Renal pelvis (tissue), 4 donors: Measurements from ENCODE around the gene IMMP2L. TPM values are rescaled to one million over a fixed set of nuclear protein-coding genes. Genes with fewer than 3 reads are reported as not detected.

ENCODE experiments used
- DNase-seq: peaks from one replicate; pipeline ENCODE4 v3.0.0-alpha.2; 2013
- polyA plus RNA-seq, 3 donors: library from polyadenylated mRNA; unstranded; fragments of 120-200 nt; gene quantifications; one replicate each; pipeline ENCODE4 v1.2.1, GENCODE V29; 2013; ENCODE audit not compliant: insufficient read length in 3 of 3

Gene IMMP2L
- polyA plus RNA-seq, 3 donors, result 42.8 to 50.0 (median 43.2) TPM

DNA sequence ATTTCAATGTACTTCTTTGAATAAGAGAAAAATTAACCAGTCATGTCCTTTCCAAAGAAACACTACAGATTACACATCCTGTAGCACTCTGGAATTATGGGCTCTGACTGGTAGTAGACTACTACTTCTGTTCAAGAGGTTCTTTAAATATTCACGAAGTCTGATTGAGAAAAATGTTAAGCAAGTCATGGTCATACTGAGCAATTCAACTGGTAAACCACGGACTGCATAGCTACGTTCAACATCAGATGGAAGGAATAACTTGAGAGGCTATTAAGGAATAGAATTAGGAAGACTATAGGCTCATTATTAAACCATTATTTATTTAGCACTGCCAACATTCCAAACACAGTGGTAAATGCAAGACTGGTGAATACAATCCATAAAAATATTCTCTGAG lies 160.8 kb downstream of the IMMP2L start:
- DNase-seq, result no peak

DNA sequence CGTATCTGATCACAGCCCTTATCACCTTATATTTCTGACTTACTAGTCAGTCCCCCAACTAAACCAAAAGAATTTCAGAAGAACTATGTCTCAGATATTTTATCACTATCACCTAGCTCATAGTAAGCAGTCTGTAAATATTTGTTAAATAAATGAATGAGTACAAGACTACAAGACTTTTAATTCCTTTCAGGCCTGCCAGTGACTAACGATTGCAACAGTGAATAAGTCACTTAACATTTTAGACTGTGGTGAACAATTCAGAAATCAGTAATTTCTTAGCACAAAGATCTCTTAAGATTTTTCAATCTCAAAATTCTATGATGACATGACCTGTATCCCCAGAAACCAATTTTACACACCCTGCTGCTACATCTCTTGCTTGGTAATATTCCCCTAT lies 162.2 kb downstream of the IMMP2L start:
- no peak for DNase-seq

DNA sequence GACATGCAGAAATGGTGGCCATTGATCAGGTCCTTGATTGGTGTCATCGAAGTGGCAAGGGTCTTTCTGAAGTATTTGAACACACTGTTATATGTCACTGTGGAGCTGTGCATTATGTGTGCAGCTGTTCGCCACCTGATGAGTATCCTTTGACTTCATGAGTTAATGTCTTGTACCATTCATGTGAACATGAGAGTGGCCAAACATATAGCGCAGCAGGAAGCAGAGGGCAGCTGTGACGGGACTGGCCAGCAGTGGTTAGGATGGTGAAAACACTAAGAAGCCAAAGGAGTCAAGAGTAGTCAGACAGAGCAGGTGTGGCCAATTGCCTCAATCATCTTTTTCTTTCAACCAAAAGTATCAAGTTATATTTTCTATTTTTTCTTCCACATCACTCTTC lies 167.4 kb downstream of the IMMP2L start:
- DNase-seq, result no peak

DNA sequence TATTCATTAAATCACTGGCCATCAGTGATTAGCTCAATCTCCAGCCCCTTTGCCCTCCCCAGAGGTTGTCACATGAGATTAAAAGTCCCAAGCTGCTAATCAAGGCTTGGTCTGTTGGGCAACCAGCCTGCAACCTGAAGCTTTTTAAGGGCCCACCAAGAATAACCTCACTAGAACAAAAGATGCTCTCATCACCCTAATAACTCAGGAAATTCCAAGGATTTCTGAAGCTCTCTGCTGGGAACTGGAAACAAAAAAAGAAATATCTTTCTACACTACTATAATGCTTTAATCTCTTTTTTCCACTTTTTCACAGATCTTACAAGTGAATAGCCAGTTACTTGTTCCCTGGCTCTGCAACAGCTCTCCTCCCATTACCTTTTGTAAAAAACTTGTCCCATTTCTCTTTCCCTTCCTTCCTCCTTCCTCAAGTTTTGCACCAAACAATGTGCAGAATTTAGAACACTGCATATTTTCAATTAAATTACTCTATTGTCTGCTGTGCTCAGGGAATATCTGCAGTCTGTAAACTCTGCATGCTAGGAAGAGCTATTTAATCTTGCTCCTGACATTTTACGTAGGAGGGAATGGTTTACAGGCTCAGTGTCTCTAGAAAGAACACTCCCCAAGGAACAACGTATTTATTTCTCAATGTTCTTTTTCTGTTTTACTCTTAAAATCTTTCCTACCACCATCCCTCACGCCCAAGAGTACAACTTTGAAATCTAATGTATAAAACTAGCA lies 169.1 kb downstream of the IMMP2L start:
- DNase-seq, result peak; percentile 14

DNA sequence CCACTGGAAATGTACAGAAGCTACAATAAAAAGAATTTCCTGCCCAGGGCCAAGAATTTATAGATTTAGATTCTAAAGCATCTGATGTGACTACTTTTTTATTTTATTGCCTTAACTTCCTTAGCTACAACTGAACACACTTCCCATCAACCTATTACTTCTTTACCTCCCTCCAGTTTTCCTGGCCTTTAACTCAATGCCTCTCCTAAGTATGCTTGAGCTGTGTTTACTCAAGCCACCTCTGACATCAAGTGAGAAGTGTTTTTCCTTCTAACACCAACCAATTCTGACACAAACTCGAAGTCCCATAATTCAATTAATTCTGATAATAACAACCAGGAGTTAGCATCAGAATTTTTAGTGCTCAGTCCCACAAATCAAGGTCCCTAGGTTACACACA lies 170.0 kb downstream of the IMMP2L start:
- DNase-seq, result peak; percentile 15

DNA sequence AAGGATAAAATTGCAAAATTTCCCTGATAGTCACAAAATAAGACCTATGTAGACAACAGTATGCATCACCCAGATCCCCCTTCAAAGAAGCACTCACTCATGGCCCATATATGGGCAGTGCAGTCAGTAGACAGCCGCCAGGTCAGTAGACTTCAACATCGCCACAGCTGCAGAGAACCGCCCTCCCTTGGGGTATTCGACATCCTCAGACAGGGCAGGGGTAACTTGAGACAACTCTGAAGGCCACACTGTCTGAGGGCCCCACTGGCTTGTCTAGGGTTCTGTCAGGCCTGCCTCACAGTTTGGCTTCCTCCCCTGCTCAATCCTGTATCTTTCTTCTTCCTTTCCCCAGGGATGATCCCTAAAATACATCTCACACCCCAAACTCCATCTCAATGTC lies 172.3 kb downstream of the IMMP2L start:
- DNase-seq, result no peak

DNA sequence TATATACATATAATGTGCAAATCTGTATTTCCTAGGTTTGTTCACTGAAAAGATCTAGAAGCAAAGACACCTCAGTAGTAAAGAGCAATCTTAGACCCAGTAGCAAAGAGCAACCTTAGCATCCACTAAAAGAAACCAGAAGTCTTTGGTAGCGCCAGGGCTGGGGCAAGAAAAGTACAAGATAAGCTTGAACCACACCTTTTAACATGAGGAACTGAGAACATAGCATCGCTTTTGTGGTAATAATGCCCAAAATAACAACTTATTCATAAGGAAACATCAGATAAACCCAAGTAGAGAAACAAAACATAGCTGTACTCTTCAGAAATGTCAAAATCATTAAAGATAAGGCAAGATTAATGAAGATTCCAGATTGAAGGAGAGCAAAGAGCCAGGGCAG lies 173.4 kb downstream of the IMMP2L start:
- DNase-seq, result no peak

DNA sequence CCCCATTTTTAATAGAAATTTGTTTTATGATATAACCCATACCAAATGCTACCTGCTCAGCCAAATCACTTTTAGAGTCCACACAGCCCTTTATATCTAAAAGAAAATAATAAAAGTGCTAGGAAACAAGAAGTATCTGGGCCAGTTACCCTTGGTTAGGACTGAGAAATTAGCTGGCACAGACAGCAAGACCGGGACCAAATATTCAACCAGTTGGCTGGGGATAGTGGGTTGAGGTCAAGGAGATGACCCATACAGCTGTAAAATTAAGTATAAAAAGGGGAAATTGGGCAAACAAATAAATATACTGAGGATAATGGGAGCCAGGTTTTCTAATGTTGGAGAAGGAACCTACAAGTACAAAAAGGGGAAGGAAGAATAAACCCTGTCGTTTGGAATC lies 174.3 kb downstream of the IMMP2L start:
- no peak for DNase-seq

DNA sequence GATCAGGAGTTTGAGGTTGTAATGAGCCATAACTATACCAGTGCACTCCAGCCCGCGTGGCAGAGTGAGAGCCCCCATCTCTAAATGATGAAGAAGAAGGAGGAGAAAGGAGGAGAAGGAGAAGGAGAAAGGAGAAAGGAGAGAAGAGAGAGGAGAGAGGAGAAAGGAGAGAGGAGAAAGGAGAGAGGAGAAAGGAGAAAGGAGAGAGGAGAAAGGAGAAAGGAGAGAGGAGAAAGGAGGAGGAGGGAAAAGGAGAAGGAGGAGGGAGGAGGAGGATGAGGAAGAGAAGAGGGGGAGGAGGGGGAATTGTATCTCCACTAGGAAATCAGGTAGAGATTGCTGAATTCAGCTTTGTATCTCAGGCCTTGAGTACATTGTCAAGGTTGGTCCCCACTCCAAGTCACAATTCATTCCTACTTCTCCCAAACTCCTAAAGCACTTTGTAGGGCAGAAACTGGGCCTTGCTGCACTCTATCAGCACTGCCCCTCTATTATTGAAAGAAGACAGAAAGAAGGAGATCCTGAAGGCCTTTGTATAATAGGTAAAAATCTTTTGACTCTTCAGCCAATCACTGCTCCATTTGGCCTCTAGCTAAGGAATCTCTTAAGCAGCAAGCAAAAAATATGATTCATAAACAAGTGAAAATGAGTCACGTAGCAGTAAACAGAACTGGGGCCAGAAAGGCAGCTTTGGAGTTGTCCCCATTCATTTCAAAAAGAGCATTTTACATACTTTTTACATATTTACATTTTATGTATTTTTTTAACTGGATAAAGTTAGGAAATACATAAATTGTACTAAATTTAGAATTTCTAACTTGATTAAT lies 178.0 kb downstream of the IMMP2L start:
- DNase-seq, result no peak

DNA sequence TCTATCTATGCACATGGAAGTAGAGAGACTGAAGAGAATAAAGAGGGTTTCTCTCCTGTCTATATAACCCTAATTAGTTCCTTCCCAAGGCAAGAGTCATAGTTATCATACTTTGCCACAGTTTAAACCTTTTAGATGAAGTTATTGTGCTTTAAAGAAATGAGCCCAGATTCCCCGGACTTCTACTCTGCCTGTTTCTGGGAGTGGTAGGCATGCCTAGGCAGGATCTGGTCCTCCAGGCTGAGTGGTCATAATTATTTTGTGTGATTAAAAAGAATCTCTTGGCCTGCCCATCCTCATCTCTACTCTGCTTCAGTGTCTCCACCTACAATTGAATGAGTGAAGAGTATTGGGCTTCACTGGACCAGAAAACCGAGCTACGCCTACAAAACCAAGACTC lies 179.2 kb downstream of the IMMP2L start:
- DNase-seq, result no peak

DNA sequence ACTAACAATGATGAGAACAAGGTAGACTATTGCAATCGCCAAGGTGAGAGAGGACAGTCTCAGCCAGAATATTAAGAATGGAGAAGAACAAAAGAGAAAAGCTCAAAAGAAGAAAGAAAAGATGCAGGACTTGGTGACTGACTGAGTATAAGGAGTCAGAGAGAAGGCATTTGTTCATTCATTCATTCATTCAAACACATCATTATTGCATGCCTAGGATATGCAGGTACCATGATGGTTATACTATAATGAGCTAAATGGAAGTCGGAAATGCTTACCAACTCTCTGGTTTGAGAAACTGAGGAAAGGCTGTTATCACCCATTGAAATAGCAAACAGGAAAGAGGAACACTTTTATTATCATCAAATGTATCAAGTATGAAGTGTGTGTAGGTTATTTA lies 180.7 kb downstream of the IMMP2L start:
- no peak for DNase-seq

DNA sequence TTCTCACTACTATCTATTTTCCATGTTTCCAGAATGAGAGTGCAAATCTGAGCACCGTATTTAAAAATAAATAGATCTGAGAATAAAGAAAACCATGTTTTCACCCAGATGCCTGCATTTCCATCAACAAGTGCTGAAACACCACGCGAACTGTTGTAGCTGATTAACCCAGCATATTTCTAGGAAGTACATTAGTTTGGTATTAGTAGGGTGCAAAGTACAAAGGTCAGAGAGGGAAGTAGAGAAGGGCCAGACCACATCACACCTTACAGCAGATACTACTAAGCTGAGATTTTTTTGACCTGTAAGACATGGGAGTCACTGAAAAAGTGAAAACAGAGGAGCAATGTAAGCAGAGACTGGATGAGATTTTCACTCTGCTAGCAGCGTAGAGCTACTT lies 181.3 kb downstream of the IMMP2L start:
- DNase-seq, result peak; percentile 12

DNA sequence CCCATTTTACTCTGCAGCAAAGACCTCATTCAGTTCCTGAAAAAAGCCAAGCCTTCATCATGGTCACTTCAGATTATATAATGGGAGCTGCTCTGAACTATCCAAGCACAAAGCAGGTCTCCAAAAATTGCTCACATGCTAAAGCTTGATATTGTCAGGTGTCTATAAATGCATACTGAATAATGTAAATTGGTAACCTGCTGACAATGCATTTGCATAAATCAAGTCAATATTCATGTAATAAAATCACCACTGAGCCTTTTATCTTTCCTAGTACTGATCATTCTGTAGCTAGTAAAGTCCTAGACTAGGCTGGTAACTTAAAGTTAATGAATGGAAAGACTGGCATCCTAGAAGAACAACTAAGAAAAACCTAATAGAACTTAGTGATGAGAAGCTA lies 188.3 kb downstream of the IMMP2L start:
- no peak for DNase-seq

DNA sequence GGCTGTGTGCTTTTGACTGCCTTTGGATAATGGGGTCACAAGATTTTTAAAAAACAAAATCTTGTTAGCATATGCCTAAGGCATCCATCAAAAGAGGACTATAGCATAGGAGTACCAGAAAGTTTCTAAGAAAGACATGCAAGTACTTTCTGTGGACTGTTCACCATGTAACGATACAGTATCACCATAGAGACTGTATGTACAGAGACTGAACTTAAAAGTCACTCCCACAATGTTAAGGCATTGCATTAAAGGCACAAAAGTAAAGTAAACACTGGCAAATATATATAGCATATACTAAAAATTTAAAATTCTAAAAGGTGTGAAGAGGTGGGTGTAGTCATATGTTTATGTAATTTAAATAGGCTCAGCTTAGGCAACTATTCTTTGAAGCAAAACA lies 190.9 kb downstream of the IMMP2L start:
- DNase-seq, result no peak

DNA sequence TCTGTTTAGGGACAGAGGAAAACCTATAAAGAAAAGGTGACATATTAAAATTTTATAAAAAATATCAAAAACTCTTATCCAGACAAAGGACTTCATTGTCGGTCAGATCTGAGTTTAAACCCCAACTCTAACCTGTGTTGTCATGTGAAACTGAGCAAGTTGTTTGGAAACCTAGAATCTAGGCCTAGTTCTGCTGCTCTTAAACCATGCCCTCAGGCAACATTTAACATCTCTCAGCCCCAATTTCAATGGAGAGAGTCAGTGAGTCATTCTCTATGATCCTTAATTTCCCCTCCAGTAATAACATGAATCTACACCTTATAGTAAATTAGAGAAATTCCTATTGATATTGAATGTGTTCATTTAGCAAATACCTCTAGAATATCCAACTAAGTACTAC lies 192.3 kb downstream of the IMMP2L start:
- no peak for DNase-seq

DNA sequence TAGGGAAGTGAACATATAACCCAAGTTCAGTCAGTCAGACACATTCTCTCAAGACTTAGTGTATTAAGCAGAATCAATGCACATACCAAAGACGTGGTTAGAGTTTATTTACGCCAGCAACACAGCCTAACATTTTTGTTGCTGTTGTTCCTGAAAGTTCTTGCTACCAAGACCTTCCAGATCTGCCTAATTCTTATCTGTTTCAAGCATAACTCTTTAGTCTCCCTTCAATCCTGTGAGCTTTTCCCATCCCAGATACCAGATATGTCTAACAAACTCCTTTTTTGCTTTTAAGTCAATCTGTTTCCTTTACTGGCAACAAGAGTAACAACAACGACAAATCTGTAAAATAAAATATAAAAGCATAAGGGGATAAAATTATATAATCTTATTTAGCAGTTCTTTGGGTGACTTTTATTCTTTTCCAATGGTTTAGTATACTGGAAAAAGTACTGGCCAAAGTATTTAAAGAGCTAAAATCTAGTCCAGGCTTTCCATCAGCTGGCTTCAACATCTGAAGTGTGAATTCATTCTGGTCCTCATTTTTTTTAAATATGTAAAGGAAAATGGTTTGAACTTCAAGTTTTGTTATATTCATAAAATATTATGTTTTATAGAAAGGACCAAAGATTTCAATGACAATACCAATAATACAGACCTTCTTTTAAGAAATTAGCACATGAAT lies 193.8 kb downstream of the IMMP2L start:
- DNase-seq, result no peak

DNA sequence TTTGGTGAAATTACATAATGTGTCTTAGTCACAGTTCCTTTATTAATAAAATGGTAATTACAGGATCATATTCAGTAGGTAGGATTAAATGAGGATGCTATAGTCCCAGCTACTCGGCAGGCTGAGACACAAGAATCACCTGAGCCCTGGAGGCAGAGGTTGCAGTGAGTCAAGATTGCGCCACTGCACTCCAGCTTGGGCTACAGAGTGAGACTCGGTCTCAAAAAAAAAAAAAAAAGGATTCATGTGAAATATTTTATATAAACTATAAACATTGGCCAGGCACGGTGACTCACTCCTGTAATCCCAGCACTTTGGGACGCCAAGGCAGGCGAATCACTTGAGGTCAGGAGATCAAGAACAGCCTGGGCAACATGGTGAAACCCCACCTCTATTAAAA lies 197.9 kb downstream of the IMMP2L start:
- DNase-seq, result no peak

DNA sequence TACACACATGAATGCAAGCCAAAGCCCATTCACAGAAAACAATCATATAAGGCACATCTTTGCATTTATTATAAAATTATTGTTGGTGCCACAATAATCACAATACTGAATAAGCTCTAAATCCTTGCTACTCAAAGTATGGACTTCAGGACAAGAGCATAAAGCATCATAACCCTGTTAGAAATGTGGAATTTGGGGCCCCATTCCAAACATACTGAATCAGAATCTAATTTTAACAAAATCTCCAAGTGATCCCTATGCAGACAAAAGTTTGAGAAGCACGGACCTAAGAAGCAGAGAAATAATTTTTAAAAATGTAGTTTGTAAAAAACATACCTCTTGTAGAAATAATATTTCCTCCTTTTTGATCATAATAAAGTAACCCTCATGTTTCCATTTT lies 199.2 kb downstream of the IMMP2L start:
- no peak for DNase-seq

DNA sequence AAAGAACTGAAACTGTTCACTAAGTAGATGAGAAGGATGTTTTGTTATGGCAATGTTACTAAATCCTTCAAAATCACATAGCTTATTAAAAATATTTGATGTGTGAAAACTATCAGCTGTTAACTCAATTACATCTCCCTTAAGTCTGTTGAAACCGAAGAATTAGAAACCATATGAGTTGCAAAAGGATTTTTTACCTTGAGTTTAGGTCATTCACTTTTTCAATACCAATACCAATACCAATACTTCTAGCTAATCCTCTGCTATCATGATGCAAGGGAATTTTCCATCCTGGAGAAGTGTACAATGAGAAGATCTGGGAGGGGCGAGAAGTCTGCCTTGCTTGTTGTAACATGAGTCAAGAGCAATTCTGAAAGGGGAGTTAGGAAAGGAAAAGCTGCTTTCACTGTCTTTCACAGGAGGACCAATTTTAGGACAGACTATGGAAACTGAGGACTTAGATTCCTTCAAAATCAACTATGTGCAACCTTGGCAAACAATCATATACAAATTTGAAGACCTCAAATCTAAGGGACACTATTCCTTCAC lies 199.7 kb downstream of the IMMP2L start:
- no peak for DNase-seq

DNA sequence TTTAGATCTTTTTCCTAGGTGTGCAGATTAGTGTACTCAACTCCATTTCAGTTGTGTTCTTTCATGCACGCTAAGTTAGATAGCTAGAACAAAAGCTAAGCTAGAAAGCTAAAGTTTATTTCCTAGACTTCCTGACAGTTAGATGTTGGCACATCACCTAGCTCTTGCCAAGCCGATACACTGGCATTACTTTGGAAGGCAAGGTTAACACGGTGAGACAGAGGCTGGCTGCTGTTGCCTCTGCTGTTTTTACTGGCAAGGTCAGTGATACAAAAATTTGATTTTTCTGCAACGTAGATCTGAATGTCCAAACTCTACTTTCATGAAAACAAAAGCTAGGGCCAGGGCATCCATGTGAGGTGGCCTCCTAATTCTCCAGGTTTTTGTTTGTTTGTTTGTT lies 203.4 kb downstream of the IMMP2L start:
- DNase-seq, result no peak

DNA sequence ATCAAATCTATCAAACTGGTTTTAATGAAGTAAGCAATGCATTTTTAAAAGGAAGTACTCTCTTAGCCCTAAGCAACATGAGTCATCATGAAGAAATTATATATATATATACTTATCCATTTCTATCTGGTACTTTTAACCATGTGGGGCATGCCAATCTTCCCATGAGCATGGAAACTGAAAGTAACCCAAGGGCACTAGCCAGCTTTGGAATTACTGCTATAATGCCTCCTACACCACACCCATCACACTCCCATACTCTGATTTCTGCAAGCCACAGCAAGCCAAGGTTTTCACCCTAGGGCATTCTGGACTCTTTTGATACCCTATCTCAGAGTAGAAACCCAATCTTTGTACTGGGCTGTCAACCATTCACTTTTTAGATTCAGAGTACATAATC lies 204.6 kb downstream of the IMMP2L start:
- no peak for DNase-seq

DNA sequence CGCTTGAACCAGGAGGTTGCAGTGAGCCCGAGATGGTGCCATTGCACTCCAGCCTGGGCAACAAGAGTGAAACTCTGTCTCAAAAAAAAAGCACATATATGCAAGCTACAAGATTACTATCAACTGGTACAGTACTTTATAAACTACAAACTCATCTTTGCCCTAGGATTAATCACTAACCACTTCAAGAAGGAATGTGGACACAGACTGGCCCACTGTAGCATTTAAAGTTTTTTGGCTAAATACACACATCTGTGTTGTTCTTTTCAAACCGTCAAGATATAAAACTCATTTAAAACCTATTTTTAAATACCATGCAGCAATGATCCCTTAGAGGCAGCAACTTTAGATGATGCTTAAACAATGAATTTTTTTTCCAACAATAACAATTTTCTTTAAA lies 205.4 kb downstream of the IMMP2L start:
- no peak for DNase-seq

DNA sequence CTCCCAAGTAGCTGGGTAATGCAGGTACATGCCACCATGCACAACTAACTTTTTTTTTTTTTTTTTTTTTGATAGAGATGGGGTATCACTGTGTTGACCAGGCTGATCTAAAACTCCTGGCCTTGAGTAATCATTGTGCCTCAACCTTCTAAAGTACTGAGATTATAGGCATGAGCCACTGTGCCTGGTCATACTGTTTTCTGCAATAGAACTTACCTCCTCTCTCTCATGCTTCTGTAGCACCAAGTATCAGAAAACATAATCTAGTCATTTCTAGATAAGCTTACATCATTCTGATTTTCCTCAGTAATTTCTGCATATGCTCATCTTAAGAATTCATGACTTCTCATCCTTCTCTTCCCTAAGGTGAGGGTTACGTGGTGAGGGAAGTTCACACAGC lies 210.0 kb downstream of the IMMP2L start:
- no peak for DNase-seq
